Ovary (tissue), 3 donors: ENCODE data around the gene FAH.

Experiments
- CTCF ChIP-seq, 3 donors: fragments of 450-650 bp in 2 of 3; fragments of 200-600 bp in 1 of 3; IDR thresholded peaks; one replicate each; pipeline versions ENCODE4 v1.5.1 to v1.8.0; 2016 to 2022; ENCODE audit warnings: antibody characterized with exemption in 3 of 3, mild to moderate bottlenecking in 1 of 3
- EP300 ChIP-seq: sonication (generic); formaldehyde crosslinking; IDR thresholded peaks from one replicate; pipeline ENCODE4 v1.6.1; 2017; ENCODE audit warnings: antibody characterized with exemption
- POLR2A ChIP-seq: fragments of 450-650 bp; IDR thresholded peaks from one replicate; pipeline ENCODE4 v1.6.1; 2017; ENCODE audit warnings: antibody characterized with exemption, mild to moderate bottlenecking, moderate library complexity
- donor health status: DM: no; HTN: no; CAD: no.

GRCh38 chr15:80199869-80200268 is 47.1 kb downstream of the FAH start:
- TF ChIP-seq CTCF (IDR thresholded peaks at IDR 0.05), result no peak
- TF ChIP-seq POLR2A, result no peak
- TF ChIP-seq EP300, result no peak
